Chondrocyte (in vitro differentiated cells): ENCODE results near the gene DZIP1. TPM values are rescaled to one million over a fixed set of nuclear protein-coding genes. Genes with fewer than 3 reads are reported as not detected.

Experiments used
- DNase-seq: peaks from one replicate; pipeline ENCODE4 v3.0.0; 2021; ENCODE audit warnings: mixed read lengths, low spot score
- H3K27ac Mint-ChIP-seq: one replicate; pipeline ENCODE4 v1.8.0; 2021; ENCODE audit warnings: mild to moderate bottlenecking, moderate library complexity, mixed read lengths; ENCODE audit not compliant: unreplicated experiment
- H3K27me3 Mint-ChIP-seq: 2 replicates; pipeline ENCODE4 v1.8.0; 2021; ENCODE audit warnings: low read depth, mixed read lengths
- H3K36me3 Mint-ChIP-seq: 2 replicates; pipeline ENCODE4 v1.8.0; 2021; ENCODE audit warnings: low read depth, mixed read lengths
- H3K4me1 Mint-ChIP-seq: 2 replicates; pipeline ENCODE4 v1.8.0; 2021; ENCODE audit warnings: low read depth, mild to moderate bottlenecking, mixed read lengths
- H3K4me3 Mint-ChIP-seq: one replicate; pipeline ENCODE4 v1.8.0; 2021; ENCODE audit warnings: mild to moderate bottlenecking, moderate library complexity, mixed read lengths; ENCODE audit not compliant: unreplicated experiment
- H3K9me3 Mint-ChIP-seq: 2 replicates; pipeline ENCODE4 v1.8.0; 2021; ENCODE audit warnings: low read depth, mixed read lengths
- total RNA-seq: library from RNA; stranded (reverse); gene quantifications from 3 replicates; pipeline ENCODE4 v1.2.1, GENCODE V29; 2021
- TF ChIP-seq, protein P1 (sequence below): fragments of 200-600 bp; sonication (generic); IDR thresholded peaks from 2 replicates; pipeline ENCODE4 v1.5.0; 2021; ENCODE audit warnings: antibody characterized with exemption, mild to moderate bottlenecking, moderate library complexity

DZIP1 gene
- total RNA-seq, 1 donor from 2014 or later, result 42.4 TPM

DNA sequence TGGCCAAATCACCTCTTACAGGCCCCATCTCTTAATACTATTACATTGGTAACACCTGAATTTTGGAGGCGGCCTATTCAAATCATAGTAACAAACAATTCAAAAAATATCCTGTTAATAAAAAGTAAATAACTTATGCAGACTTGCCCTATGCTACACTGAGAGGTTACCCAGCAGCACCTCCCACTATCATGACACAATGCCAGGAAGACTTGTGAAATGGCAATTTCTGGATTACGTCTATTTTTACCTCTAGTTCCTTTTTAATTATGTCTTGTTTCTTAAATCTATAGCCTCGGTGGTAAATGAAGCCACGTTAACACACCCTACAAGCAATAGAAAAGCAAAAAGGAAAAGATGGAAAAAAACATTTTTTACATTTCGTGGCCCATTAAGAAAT, 6.2 kb upstream of the DZIP1 start:
- no peak for DNase-seq
- TF ChIP-seq, protein P1, sequence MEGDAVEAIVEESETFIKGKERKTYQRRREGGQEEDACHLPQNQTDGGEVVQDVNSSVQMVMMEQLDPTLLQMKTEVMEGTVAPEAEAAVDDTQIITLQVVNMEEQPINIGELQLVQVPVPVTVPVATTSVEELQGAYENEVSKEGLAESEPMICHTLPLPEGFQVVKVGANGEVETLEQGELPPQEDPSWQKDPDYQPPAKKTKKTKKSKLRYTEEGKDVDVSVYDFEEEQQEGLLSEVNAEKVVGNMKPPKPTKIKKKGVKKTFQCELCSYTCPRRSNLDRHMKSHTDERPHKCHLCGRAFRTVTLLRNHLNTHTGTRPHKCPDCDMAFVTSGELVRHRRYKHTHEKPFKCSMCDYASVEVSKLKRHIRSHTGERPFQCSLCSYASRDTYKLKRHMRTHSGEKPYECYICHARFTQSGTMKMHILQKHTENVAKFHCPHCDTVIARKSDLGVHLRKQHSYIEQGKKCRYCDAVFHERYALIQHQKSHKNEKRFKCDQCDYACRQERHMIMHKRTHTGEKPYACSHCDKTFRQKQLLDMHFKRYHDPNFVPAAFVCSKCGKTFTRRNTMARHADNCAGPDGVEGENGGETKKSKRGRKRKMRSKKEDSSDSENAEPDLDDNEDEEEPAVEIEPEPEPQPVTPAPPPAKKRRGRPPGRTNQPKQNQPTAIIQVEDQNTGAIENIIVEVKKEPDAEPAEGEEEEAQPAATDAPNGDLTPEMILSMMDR, result no peak
- Mint-ChIP-seq H3K27me3 (peaks cover 7% of the 10 kb centered on the region), H3K9me3 (peaks cover 2% of the 10 kb centered on the region), H3K27ac (no peak overlapping the region), H3K36me3 (no peaks in the 10 kb centered on the region), H3K4me1 (peaks cover 4% of the 10 kb centered on the region), H3K4me3 (no peak overlapping the region)

DNA sequence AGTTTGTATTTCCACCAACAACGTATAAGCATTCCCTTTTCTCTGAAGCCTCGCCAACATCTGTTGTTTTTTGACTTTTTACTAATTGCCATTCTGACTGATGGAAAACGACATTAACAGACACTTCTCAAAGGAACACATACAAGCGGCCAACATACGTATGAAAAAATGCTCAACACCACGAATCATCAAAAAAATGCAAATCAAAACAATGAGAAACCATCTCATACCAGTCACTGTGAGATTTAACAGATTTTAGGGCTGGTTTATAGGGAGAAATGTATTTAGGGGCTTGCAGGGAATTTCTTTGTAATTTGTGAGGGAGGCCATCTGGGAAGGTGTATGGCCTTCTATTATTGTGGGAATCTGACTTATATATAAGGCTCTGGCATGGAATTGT, 2.8 kb upstream of the DZIP1 start:
- TF ChIP-seq, protein P1, result no peak
- H3K36me3 Mint-ChIP-seq, result no peaks in the 10 kb centered on the region
- H3K27me3 Mint-ChIP-seq, result peaks cover 3% of the 10 kb centered on the region
- no peak for DNase-seq
- no peak overlapping the region for H3K4me3 Mint-ChIP-seq
- H3K27ac Mint-ChIP-seq, result no peak overlapping the region
- peaks cover 19% of the 10 kb centered on the region for H3K4me1 Mint-ChIP-seq
- H3K9me3 Mint-ChIP-seq, result no peaks in the 10 kb centered on the region

DNA sequence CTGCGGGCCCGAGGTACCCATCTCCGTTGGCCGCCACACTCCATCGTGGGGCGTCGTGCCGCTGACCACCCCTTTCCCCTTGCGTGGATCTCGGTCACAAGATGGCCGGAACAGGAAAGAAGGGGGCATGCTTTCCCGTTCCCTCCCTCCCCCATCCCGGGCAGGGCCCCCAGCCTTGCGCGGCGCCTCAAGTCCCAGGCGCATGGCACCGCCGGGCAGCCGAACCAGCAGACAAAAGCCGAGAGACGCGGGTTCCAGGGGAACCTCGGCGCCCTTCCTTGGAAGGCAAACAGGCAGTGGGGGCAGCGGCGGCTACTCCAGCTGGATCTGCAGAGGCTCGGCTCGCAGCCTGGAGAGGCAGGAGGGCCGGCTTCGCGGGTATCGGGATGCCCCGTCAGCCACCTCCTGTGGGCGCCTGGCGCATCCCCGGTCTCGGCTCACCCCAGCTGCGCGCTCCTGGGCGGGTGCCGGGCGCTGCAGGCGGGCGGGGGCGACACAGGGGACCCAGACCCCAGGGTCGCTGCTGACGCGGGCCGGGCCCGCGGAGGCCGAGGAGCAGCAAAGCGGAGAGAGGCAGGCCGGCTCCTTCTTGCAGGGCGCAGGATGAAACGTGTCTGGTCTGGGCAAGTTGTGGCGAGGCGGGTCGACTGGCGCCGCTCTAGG, 439 bp downstream of the DZIP1 start:
- H3K36me3 Mint-ChIP-seq, result peaks cover 4% of the 10 kb centered on the region
- H3K4me3 Mint-ChIP-seq, result peak overlapping the region; percentile 83
- peak overlapping the region; percentile 73 for H3K27ac Mint-ChIP-seq
- H3K27me3 Mint-ChIP-seq, result no peaks in the 10 kb centered on the region
- peaks cover 33% of the 10 kb centered on the region for H3K4me1 Mint-ChIP-seq
- H3K9me3 Mint-ChIP-seq, result no peaks in the 10 kb centered on the region
- peak; percentile 93 for DNase-seq
- TF ChIP-seq, protein P1, result no peak

DNA sequence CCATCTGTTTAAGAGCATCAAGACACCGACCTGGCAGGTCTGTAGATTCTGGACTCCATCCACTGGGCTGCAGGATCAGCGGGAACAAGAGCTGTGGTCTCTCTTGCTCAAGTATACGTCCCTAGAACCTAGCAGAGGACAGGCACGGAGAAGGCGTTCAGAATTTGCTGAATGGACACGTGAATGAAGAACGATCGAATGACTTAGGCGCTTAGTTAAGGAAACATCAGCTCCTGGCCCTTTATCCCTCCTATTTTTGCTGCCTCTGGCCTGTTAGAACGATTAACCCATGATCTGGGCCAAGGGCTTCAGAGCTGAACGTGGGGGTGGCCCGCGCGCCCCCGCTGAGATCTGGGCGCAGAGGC, 953 bp downstream of the DZIP1 start:
- H3K36me3 Mint-ChIP-seq, result peaks cover 6% of the 10 kb centered on the region
- H3K27ac Mint-ChIP-seq, result peak overlapping the region; percentile 73
- peaks cover 38% of the 10 kb centered on the region for H3K4me1 Mint-ChIP-seq
- peak overlapping the region; percentile 83 for H3K4me3 Mint-ChIP-seq
- DNase-seq, result no peak
- H3K9me3 Mint-ChIP-seq, result no peaks in the 10 kb centered on the region
- TF ChIP-seq, protein P1, result no peak
- no peaks in the 10 kb centered on the region for H3K27me3 Mint-ChIP-seq

DNA sequence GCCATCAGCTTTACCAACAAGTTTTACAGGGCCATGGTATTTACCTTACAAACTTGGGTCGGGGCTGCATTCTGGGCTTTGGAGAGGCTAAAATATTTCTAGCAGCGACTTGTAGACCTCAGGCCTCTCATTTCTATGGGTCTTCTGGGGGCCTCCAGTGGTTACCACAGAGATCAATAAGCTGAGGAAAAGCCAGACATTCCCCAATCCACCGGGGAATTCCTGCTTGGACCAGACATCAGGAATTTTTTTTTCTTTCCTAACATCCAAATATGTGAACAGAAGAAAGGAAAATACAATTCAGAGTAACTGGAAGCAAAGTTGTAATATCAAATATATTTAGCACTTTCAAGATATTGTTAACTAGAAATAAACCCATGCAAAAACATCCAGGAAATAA, 1.5 kb downstream of the DZIP1 start:
- no peaks in the 10 kb centered on the region for H3K27me3 Mint-ChIP-seq
- H3K4me1 Mint-ChIP-seq, result peaks cover 38% of the 10 kb centered on the region
- H3K27ac Mint-ChIP-seq, result peak overlapping the region; percentile 72
- H3K9me3 Mint-ChIP-seq, result no peaks in the 10 kb centered on the region
- peak overlapping the region; percentile 83 for H3K4me3 Mint-ChIP-seq
- DNase-seq, result no peak
- peaks cover 7% of the 10 kb centered on the region for H3K36me3 Mint-ChIP-seq
- TF ChIP-seq, protein P1, result no peak
